Activated naive CD4-positive, alpha-beta T cell treated with anti-CD3 and anti-CD28 coated beads, Interleukin-2, amount 50 U/mL, for 16 hours (primary cell): ENCODE results near the gene SMIM33.
"Not testable (repeated sequence)": the region's sequence is repeated elsewhere in the genome, so short reads cannot be mapped to it uniquely, and the experiment has no call there.

Experiments used
- DNase-seq: peaks from one replicate; pipeline ENCODE4 v3.0.0-alpha.2; 2020

Gene SMIM33

GRCh38 chr5:139486201-139486600 lies 15.4 kb downstream of the SMIM33 start:
- DNase-seq = no peak

- DNase-seq = no peak
Measured at GRCh38 chr5:139488260-139488659, 17.5 kb downstream of the SMIM33 start.

GRCh38 chr5:139492700-139493192 lies 21.9 kb downstream of the SMIM33 start:
- no peak for DNase-seq

- DNase-seq = no peak
Measured at GRCh38 chr5:139494256-139494655, 23.5 kb downstream of the SMIM33 start.

GRCh38 chr5:139494832-139495231 lies 24.0 kb downstream of the SMIM33 start:
- no peak for DNase-seq

- DNase-seq = no peak
Measured at GRCh38 chr5:139495638-139496435, 25.0 kb downstream of the SMIM33 start.

- DNase-seq = no peak
Measured at GRCh38 chr5:139501381-139501780, 30.6 kb downstream of the SMIM33 start.

DNA sequence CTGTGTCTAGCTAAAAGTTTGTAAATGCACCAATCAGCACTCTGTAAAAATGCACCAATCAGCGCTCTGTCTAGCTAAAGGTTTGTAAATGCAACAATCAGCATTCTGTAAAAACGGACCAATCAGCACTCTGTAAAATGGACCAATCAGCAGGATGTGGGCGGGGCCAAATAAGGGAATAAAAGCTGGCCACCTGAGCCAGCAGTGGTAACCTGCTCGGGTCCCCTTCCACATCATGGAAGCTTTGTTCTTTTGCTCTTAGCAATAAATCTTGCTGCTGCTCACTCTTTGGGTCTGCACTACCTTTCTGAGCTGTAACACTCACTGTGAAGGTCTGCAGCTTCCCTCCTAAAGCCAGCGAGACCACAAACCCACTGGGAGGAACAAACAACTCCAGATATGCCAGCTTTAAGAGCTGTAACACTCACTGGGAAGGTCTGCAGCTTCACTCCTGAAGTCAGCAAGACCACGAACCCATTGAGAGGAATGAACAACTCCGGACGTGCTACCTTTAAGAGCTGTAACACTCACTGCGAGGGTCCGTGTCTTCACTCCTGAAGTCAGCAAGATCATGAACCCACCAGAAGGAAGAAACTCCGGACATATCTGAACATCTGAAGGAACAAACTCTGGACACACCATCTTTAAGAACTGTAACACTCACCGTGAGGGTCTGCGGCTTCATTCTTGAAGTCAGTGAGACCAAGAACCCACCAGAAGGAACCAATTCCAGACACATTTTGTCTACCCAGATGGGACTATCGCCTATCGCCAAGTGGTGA lies 32.4 kb downstream of the SMIM33 start:
- not testable (repeated sequence) for DNase-seq

DNA sequence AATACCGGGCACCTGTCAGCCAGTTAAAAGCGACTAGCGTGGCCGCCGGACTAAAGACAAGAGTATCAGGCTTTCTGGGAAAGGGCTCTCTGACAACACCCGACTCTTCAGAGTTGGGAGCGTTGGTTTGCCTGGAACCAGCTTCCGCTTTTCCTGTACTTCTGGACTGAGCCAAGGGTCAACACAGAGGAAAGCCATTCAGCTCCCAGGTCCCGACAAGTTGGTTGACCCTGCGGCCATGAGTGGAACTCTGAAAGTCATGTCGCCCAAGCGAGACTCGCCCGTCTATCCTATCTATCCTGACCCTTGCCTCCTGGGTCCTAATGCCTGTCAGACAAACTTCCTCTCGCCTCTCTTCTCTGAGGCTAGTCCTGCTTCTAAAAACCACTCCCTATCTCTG lies 33.1 kb downstream of the SMIM33 start:
- not testable (repeated sequence) for DNase-seq

- DNase-seq = not testable (repeated sequence)
Measured at GRCh38 chr5:139504722-139505121, 33.9 kb downstream of the SMIM33 start.

GRCh38 chr5:139512786-139513390 lies 42.1 kb downstream of the SMIM33 start:
- DNase-seq = no peak

DNA sequence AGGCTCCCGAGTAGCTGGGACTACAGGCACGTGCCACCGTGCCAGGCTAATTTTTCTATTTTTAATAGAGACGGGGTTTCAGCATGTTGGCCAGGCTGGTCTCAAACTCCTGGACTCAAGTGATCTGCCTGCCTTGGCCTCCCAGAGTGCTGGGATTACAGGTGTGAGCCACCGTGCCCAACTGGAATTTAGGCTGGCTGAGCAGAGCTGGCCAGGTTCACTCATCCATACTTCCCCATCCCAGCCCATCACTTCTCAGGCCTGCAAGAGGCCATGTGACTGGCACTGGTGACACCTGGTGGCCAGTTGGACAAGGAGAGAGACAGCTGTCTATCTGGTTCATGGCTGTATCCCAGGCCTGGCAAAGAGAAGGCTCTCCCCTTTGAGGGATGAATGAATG lies 42.6 kb downstream of the SMIM33 start:
- DNase-seq = peak; percentile 81

GRCh38 chr5:139513852-139514485 lies 43.2 kb downstream of the SMIM33 start:
- no peak for DNase-seq

GRCh38 chr5:139514486-139514856 lies 43.7 kb downstream of the SMIM33 start:
- no peak for DNase-seq

DNA sequence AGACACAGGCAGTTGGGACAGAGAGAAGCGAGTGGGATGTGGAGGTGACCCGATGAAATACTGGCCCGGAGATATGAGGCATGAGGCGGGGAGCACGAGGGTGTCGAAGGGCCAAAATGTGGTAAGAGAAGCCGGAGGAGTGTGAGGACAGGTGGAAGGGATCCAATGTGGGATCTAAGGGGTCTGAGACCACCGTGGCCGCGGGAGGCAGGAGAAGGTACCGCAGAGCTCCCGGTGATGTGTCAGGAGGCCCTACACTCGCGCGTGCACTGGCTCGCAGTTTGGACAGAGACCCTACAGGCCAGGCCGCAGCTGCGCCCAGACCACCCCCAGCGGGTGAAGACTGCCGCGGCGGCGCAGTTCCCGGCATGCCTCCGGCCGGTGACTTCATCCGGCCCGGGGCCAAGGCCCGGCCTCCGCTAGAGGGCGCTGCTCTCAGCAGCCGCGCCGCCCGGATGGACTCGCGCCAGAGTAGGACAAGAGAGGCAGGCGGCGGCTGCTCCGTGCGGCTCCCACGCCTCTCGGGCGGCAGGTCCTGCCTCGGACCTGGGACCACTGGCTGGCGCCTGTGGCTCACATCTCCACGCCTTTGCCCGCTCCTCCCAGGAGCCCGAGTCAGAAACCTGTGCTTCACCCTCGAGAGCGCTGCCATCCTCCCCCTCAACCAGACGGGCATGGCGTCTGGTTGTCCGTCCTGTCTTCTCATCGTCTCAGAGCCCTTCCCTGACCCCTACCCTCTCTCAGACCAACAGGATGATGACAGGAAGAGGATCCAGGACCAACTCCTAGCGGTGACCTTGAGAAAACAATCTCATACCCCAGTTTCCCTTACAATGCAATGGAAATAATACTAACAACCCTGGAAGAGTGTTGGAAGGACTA lies 47.1 kb downstream of the SMIM33 start:
- DNase-seq = peak; percentile 89
